GM12878 (cell line): ENCODE results near the gene TTC17. TPM values are rescaled to one million over a fixed set of nuclear protein-coding genes. Genes with fewer than 3 reads are reported as not detected.
"Not testable (repeated sequence)": the region's sequence is repeated elsewhere in the genome, so short reads cannot be mapped to it uniquely, and the experiment has no call there.

ENCODE experiments used
- ATAC-seq: fragments of 200-7000 bp; cut with Tn5 transposase; 3 replicates; pipeline ENCODE4 v1.9.1; 2020; ENCODE audit warnings: mild to moderate bottlenecking, moderate library complexity
- BruUV-seq: library from RNA; stranded (reverse); fragments of 400-500 nt; replicated peaks from 2 replicates; lab custom pipeline; 2021; lab: Mats Ljungman, UMichigan
- CTCF ChIA-PET: fragments of 300-600 bp; sonication (Branson Sonifier 250); formaldehyde crosslinking; extraction: SDS; loops from one replicate; lab custom pipeline; 2021; ENCODE audit warnings: inconsistent platforms; lab: Yijun Ruan, JAX
- POLR2A ChIA-PET: fragments of 350-600 bp; formaldehyde crosslinking; extraction: SDS; loops from one replicate; lab custom pipeline; 2021; ENCODE audit warnings: inconsistent platforms; lab: Charles Lee
- RAD21 ChIA-PET: fragments of 300-600 bp; sonication (Branson Sonifier 250); formaldehyde crosslinking; loops from one replicate; lab custom pipeline; 2023; ENCODE audit warnings: antibody characterized with exemption; ENCODE audit not compliant: unreplicated experiment; lab: Charles Lee
- SMC1A ChIA-PET: fragments of 300-600 bp; sonication (Branson Sonifier 250); formaldehyde crosslinking; loops from one replicate; lab custom pipeline; 2023; ENCODE audit not compliant: unreplicated experiment, uncharacterized antibody; lab: Charles Lee
- DNase-seq: peaks from one replicate; pipeline ENCODE4 v3.0.0-alpha.2; 2011; ENCODE audit warnings: low read depth, low spot score
- FAIRE-seq: peaks from 3 replicates; lab custom pipeline; 2011; peaks lifted over from hg19 to GRCh38; lab: Jason Lieb, UNC
- H2AFZ ChIP-seq: 2 replicates; pipeline ENCODE4 v1.6.0; 2011; ENCODE audit warnings: low read depth, low read length, control low read depth; ENCODE audit not compliant: control insufficient read depth
- H3K27ac ChIP-seq: 2 replicates; pipeline ENCODE4 v1.5.1; 2011; ENCODE audit warnings: control low read depth; ENCODE audit not compliant: control insufficient read depth, insufficient read depth
- H3K27me3 ChIP-seq, 2 experiments: replicated peaks in 1 of 2; 2 replicates each; pipeline versions ENCODE4 v1.6.0 to v1.6.1; 2011; ENCODE audit warnings: low read length in 1 of 2; ENCODE audit not compliant: control insufficient read depth in 2 of 2, insufficient read depth in 2 of 2
- H3K36me3 ChIP-seq, 2 experiments: 2 replicates each; pipeline ENCODE4 v1.5.1; 2011; ENCODE audit warnings: low read length in 1 of 2; ENCODE audit not compliant: control insufficient read depth in 2 of 2, insufficient read depth in 2 of 2
- H3K4me1 ChIP-seq: 2 replicates; pipeline ENCODE4 v1.6.1; 2011; ENCODE audit warnings: mild to moderate bottlenecking, low read length, moderate library complexity, mixed read lengths; ENCODE audit not compliant: control insufficient read depth, insufficient read depth
- H3K4me2 ChIP-seq: 2 replicates; pipeline ENCODE4 v1.6.0; 2011; ENCODE audit warnings: control low read depth; ENCODE audit not compliant: control insufficient read depth, insufficient read depth
- H3K4me3 ChIP-seq: fragments of 200-600 bp; sonication (generic); 2 replicates; pipeline ENCODE4 v1.5.1; 2016
- H3K79me2 ChIP-seq: 2 replicates; pipeline ENCODE4 v1.6.0; 2011; ENCODE audit warnings: low read length; ENCODE audit not compliant: control insufficient read depth, insufficient read depth
- H3K9ac ChIP-seq: 2 replicates; pipeline ENCODE4 v1.8.0; 2011; ENCODE audit warnings: low read length, control low read depth, mixed read lengths; ENCODE audit not compliant: control insufficient read depth, insufficient read depth
- H3K9me3 ChIP-seq: replicated peaks from 3 replicates; pipeline ENCODE4 v1.5.1; 2011; ENCODE audit warnings: mild to moderate bottlenecking, low read length; ENCODE audit not compliant: control insufficient read depth, insufficient read depth
- H4K20me1 ChIP-seq: 2 replicates; pipeline ENCODE4 v1.6.0; 2011; ENCODE audit not compliant: control insufficient read depth, insufficient read depth
- BMI1 ChIP-seq: fragments of 450-650 bp; IDR thresholded peaks from 2 replicates; pipeline ENCODE4 v1.6.1; 2016; ENCODE audit warnings: mild to moderate bottlenecking, moderate library complexity, borderline replicate concordance
- CHD2 ChIP-seq: IDR thresholded peaks from 2 replicates; pipeline ENCODE4 v1.6.1; 2011; ENCODE audit warnings: low read depth, low read length, improper control_type of control experiment, borderline replicate concordance
- CREM ChIP-seq: IDR thresholded peaks from 2 replicates; pipeline ENCODE4 v1.6.1; 2014; ENCODE audit warnings: antibody characterized with exemption, low read depth
- CUX1 ChIP-seq: IDR thresholded peaks from 2 replicates; pipeline ENCODE4 v1.6.1; 2012; ENCODE audit warnings: improper control_type of control experiment, low read depth, low read length; ENCODE audit not compliant: insufficient replicate concordance
- MYB ChIP-seq: fragments of 150-350 bp; IDR thresholded peaks from 2 replicates; pipeline ENCODE4 v1.6.1; 2014; ENCODE audit warnings: mild to moderate bottlenecking, low read depth, low read length, borderline replicate concordance
- SP1 ChIP-seq: IDR thresholded peaks from one replicate; pipeline ENCODE4 v1.6.1; 2011; ENCODE audit warnings: low read depth, low read length
- WGBS: methylation state at CpG from one replicate; pipeline ENCODE4 v1.1.6; 2016; ENCODE audit warnings: low lambda C conversion rate; ENCODE audit not compliant: insufficient replicate concordance, insufficient coverage; ENCODE audit errors: missing lambda C conversion rate; 5-methylcytosine and 5-hydroxymethylcytosine counted together
- in situ Hi-C: fragments of 300-500 bp; cut with MboI; formaldehyde crosslinking; loops from 9 replicates; pipeline ENCODE4 v1.14.3; 2018; ENCODE audit warnings: mixed read lengths
- intact Hi-C: fragments of 100-400 bp; cut with micrococcal nuclease; formaldehyde crosslinking; loops from one replicate; pipeline ENCODE4 v1.14.2; 2022; ENCODE audit not compliant: unreplicated experiment
- polyA plus RNA-seq, 11 experiments: library from polyadenylated mRNA; depleted of rRNA in 4 of 11; unstranded in 6 of 11; stranded (reverse) in 5 of 11; fragments of >200 nt; fragmentation: Nextera tagmentation in 4 of 11; fragmentation: Illumina TruSeq in 1 of 11; extraction: Ambion mirVana in 4 of 11; extraction: Trizol in 1 of 11; gene quantifications; 1 replicate in 1 of 11; 2 replicates in 10 of 11; pipeline versions ENCODE4 v1.2.1 to v1.2.3, GENCODE V29; 2011 to 2016; ENCODE audit warnings: inconsistent platforms in 2 of 11, missing spikeins in 2 of 11, low read depth in 1 of 11
- total RNA-seq, 4 experiments: library from RNA; depleted of rRNA in 3 of 4; stranded (reverse); fragments of >200 nt in 3 of 4; fragmentation: Illumina TruSeq in 1 of 4; extraction: Trizol in 1 of 4; gene quantifications; 2 replicates each; pipeline versions ENCODE4 v1.2.1 to v1.2.3, GENCODE V29; 2013 to 2021

The TTC17 gene
- total and polyA plus RNA-seq, 10 of the 15 experiments (the other 5 are each of a cell fraction or from before 2014, with no cell fraction given), result 15.9 to 116 (median 41.5) TPM

- TF ChIP-seq CUX1, result no peak
- TF ChIP-seq SP1, result no peak
- TF ChIP-seq MYB, result no peak
- TF ChIP-seq CHD2, result no peak
- TF ChIP-seq CREM, result no peak
- no peak for TF ChIP-seq BMI1
- TF ChIP-seq, all 136 proteins: peak for 0
Observed at GRCh38 chr11:43341159-43341558, 17.6 kb upstream of the TTC17 start (continued).

GRCh38 chr11:43351426-43351825 lies 7.3 kb upstream of the TTC17 start:
- not testable (repeated sequence) for H3K79me2 ChIP-seq

More at GRCh38 chr11:43351426-43351825, 7.3 kb upstream of the TTC17 start:
- H3K9me3 ChIP-seq, H2AFZ ChIP-seq, intact Hi-C loops, H3K27ac ChIP-seq, SMC1A ChIA-PET, H3K36me3 ChIP-seq, RAD21 ChIA-PET, BruUV-seq, FAIRE-seq, H3K27me3 ChIP-seq, H3K4me2 ChIP-seq, ATAC-seq, POLR2A ChIA-PET, CTCF ChIA-PET, H3K4me3 ChIP-seq, DNase-seq, H3K4me1 ChIP-seq, H4K20me1 ChIP-seq, H3K9ac ChIP-seq: not testable (repeated sequence)
- in situ Hi-C loops, result loop anchor here (25.0 kb wide), 1 partner anchor 1236 kb away; no protein-coding TSS in a partner anchor
- WGBS, result 38% methylated on average over 6 of the region's 17 CpGs
